LNCaP clone FGC (cell line): Measurements from ENCODE around the gene ENPEP.
"Not testable (repeated sequence)": the region's sequence is repeated elsewhere in the genome, so short reads cannot be mapped to it uniquely, and the experiment has no call there.

Experiments
- DNase-seq: peaks from one replicate; pipeline ENCODE4 v3.0.0-alpha.2; 2011; ENCODE audit warnings: low read depth
- H3K4me3 ChIP-seq: 2 replicates; pipeline ENCODE4 v1.5.1; 2011; ENCODE audit warnings: mild to moderate bottlenecking, low read depth, low read length, control low read depth
- TF ChIP-seq, protein P1 (sequence below): IDR thresholded peaks from 2 replicates; pipeline ENCODE4 v1.5.1; 2012; ENCODE audit warnings: mild to moderate bottlenecking; ENCODE audit not compliant: control insufficient read depth, insufficient read depth; ENCODE audit errors: extremely low read depth

The ENPEP gene

DNA sequence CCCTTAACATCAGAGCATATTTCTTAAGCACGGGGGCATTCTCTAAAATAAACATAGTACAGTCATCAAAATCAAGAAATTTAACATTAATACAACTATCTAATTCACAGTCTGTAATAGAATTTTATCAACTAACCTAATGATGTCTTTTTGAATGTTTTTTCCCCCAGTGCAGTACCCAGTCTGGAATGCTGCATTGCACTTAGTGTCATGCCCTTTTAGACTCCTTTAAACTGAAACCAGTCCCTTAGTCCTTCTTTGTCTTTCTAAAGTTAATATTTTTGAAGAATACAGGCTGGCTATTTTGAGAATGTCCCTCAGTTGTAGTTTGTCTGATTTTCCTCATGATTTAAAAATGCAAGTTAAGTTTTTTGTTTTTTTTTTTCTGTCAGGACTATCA, 9.5 kb downstream of the ENPEP start:
- DNase-seq, result no peak
- no peak overlapping the region for H3K4me3 ChIP-seq
- TF ChIP-seq, protein P1, sequence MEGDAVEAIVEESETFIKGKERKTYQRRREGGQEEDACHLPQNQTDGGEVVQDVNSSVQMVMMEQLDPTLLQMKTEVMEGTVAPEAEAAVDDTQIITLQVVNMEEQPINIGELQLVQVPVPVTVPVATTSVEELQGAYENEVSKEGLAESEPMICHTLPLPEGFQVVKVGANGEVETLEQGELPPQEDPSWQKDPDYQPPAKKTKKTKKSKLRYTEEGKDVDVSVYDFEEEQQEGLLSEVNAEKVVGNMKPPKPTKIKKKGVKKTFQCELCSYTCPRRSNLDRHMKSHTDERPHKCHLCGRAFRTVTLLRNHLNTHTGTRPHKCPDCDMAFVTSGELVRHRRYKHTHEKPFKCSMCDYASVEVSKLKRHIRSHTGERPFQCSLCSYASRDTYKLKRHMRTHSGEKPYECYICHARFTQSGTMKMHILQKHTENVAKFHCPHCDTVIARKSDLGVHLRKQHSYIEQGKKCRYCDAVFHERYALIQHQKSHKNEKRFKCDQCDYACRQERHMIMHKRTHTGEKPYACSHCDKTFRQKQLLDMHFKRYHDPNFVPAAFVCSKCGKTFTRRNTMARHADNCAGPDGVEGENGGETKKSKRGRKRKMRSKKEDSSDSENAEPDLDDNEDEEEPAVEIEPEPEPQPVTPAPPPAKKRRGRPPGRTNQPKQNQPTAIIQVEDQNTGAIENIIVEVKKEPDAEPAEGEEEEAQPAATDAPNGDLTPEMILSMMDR, result no peak

DNA sequence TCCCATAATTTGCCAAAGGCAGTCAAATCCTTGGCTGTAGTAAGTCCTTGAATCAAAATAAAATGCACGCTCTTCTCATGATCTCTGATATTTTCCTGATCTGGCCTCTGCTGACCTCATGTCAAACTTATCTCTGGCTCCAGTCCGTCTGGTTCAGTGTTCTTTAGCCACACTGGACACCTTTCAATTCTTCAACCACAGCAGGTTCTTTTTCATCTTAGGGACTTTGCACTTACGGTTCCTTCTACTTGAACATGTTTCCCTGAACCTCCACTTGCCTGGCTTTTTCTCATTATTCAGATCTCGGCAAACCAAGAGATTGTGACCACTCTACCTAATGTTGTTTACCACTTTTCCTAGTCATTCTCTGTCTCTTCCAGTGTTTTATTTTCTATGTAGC, 10.3 kb downstream of the ENPEP start:
- no peak overlapping the region for H3K4me3 ChIP-seq
- no peak for DNase-seq
- TF ChIP-seq, protein P1, result no peak

DNA sequence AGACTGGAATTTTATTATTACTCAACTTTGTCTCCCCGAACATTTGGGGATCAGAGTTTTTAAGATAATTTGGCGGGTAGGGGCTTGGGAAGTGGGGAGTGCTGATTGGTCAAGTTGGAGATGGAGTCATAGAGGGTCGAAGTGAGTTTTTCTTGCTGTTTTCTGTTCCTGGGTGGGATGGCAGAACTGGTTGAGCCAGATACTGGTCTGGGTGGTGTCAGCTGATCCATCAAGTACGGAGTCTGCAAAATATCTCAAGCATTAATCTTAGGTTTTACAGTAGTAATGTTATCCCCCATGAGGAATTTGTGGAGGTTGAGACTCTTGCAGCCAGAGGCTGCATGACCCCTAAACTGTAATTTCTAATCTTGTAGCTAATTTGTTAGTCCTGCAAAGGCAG, 10.9 kb downstream of the ENPEP start:
- not testable (repeated sequence) for H3K4me3 ChIP-seq, DNase-seq

DNA sequence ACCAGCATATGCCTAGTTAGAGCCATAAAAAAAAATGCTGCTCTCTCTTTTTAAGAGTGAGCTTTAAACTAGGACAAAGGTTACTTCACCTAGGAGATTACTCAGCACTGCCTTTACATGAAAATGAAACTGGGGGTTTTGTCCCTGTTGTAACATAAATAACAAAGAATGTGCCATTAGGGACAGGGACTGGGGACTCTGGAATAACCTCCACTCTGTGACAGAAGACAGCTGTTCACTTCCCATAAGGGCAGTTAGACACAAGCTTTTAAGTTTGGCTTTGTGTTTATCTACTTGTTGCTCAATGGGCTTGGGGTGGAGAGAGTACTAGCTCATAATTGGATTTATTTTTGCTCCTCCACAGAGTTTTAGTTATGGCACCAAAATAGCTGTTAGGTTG, 11.9 kb downstream of the ENPEP start:
- DNase-seq, result no peak
- TF ChIP-seq, protein P1, result no peak
- H3K4me3 ChIP-seq, result no peak overlapping the region

DNA sequence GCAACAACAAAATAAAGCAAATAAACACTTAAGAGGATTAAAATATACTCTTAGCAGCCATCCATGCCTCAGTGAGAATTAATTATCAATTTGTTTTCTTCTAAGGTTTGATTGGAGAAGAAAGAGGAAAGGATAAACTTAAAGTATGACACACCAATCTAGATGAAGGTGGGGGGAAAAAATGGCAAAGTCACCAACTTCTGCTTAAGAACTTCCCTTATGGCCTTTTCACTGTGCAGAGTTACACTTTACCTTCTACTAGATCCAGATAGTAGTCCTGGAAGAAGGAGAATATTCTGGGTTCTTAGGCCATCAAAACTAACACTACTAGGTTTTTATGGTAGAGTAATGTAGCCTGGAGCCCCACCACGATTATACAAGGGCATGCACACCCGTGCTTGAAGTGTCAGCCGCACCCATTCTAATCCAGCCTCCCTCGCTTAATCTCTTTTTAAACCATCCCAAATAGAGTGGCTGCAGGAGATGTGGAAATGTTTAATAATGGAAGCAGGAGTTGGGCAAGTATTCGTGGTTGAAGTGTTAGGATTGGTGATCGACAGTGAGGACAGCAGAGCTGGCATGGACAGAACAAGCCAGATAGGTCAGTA, 14.1 kb downstream of the ENPEP start:
- H3K4me3 ChIP-seq, result no peak overlapping the region
- TF ChIP-seq, protein P1, result no peak
- DNase-seq, result no peak

DNA sequence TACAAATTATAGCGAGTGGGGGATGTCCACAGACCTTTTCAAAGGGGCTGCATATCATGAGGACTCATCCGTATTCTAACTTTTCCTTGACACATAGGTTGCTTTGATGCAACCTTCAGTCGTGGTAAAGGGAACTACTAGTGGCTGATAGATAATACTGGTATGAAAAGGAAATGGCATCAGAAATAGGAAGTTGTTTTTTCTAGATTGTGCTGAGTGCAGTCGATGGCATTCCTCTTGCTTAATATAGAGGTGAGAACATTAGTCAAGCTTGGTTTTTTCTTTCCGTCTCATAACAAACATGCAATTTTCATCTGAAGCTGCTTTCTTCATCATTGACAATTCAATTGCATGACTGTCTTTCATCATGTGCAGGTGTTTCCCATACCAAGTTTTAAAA, 16.6 kb downstream of the ENPEP start:
- TF ChIP-seq, protein P1, result no peak
- DNase-seq, result no peak
- H3K4me3 ChIP-seq, result no peak overlapping the region

DNA sequence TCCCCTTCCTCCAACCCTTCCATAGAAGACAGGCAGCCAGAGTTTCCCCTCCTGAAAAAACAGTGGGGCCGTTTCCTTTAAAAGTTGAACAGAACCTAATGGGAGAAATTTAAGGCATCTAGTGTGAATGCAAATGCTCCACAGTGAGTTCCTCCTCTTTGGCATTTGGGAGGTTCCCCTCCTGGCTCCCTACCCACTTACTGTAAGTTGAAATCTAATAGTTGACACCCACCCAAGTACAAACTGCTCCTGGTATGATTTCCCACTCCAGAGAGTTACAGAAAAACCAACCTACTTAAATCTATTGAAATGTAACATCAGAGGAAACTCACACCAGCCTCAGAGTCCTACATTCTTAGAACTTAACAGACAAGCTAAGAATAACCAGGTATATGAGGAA, 17.6 kb downstream of the ENPEP start:
- no peak overlapping the region for H3K4me3 ChIP-seq
- TF ChIP-seq, protein P1, result no peak
- no peak for DNase-seq

DNA sequence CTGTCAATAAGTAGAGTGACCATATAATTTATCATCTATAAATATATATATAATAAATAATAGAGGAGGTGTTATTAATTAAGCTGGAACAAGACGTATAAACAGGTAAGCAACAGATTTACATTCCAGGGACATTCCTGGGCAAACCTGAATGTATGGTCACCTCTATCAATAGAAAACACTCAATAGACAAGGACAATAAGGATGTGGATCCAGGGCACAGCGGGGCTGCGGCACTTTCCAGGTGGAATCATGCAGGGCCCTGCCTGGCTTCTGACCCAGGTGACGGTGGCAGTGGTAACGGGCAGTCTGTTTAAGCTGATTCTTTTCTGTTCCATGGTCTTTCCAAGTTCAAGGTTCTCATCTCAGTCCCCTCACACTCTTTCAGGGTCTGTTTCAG, 22.5 kb downstream of the ENPEP start:
- no peak for DNase-seq
- TF ChIP-seq, protein P1, result no peak
- no peak overlapping the region for H3K4me3 ChIP-seq
